Gastroesophageal sphincter (tissue), 4 donors: ENCODE results near the gene CLDN2. TPM values are rescaled to one million over a fixed set of nuclear protein-coding genes. Genes with fewer than 3 reads are reported as not detected.
"Not testable (repeated sequence)": the region's sequence is repeated elsewhere in the genome, so short reads cannot be mapped to it uniquely, and the experiment has no call there.

ENCODE experiments used
- ATAC-seq: fragments of 150-250 bp; one replicate; pipeline ENCODE4 v1.9.1; 2016; ENCODE audit warnings: mild to moderate bottlenecking, moderate library complexity
- H3K27ac ChIP-seq, 4 donors: fragments of 200-600 bp; sonication (generic) in 3 of 4; 1 replicate in 3 of 4; 2 replicates in 1 of 4; pipeline ENCODE4 v1.5.1; 2016 to 2019
- H3K27me3 ChIP-seq: fragments of 200-600 bp; sonication (generic); one replicate; pipeline ENCODE4 v1.5.1; 2019
- H3K36me3 ChIP-seq, 2 donors: fragments of 200-600 bp; sonication (generic); one replicate each; pipeline ENCODE4 v1.5.1; 2019; ENCODE audit warnings: control low read depth in 1 of 2
- H3K4me1 ChIP-seq, 3 donors: fragments of 200-600 bp; sonication (generic); 1 replicate in 2 of 3; 2 replicates in 1 of 3; pipeline ENCODE4 v1.5.1; 2016 to 2019; ENCODE audit warnings: control low read depth in 2 of 3
- H3K4me3 ChIP-seq, 2 donors: fragments of 200-600 bp; sonication (generic); one replicate each; pipeline ENCODE4 v1.5.1; 2019; ENCODE audit warnings: mild to moderate bottlenecking in 1 of 2, moderate library complexity in 1 of 2
- H3K9me3 ChIP-seq, 3 donors: fragments of 200-600 bp; sonication (generic); one replicate each; pipeline ENCODE4 v1.5.1; 2017 to 2019; ENCODE audit warnings: control low read depth in 2 of 3
- EP300 ChIP-seq: sonication (generic); formaldehyde crosslinking; IDR thresholded peaks from one replicate; pipeline ENCODE4 v1.6.1; 2017; ENCODE audit warnings: antibody characterized with exemption, mild to moderate bottlenecking
- POLR2A ChIP-seq, 2 donors: fragments of 450-650 bp; IDR thresholded peaks; one replicate each; pipeline ENCODE4 v1.6.1; 2017; ENCODE audit warnings: antibody characterized with exemption in 2 of 2, mild to moderate bottlenecking in 2 of 2, moderate library complexity in 1 of 2
- POLR2AphosphoS5 ChIP-seq: sonication (generic); formaldehyde crosslinking; IDR thresholded peaks from one replicate; pipeline ENCODE4 v1.6.1; 2017; ENCODE audit warnings: antibody characterized with exemption
- WGBS, 2 donors: methylation state at CpG; one replicate each; pipeline ENCODE4 v1.1.5; 2018; ENCODE audit warnings: low coverage in 1 of 2; 5-methylcytosine and 5-hydroxymethylcytosine counted together
- total RNA-seq, 4 donors: library from RNA; depleted of rRNA; stranded (reverse); fragments of >200 nt; gene quantifications; one replicate each; pipeline ENCODE4 v1.1.0, GENCODE V29; 2016
- TF ChIP-seq, protein P1 (sequence below), 4 experiments: fragments of 200-600 bp in 2 of 4; fragments of 450-650 bp in 2 of 4; sonication (generic) in 1 of 4; IDR thresholded peaks; one replicate each; pipeline ENCODE4 v1.5.1; 2017 to 2019; ENCODE audit warnings: antibody characterized with exemption in 4 of 4, mild to moderate bottlenecking in 2 of 4, moderate library complexity in 2 of 4

CLDN2 gene, protein sequence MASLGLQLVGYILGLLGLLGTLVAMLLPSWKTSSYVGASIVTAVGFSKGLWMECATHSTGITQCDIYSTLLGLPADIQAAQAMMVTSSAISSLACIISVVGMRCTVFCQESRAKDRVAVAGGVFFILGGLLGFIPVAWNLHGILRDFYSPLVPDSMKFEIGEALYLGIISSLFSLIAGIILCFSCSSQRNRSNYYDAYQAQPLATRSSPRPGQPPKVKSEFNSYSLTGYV
- total RNA-seq, result not detected

DNA sequence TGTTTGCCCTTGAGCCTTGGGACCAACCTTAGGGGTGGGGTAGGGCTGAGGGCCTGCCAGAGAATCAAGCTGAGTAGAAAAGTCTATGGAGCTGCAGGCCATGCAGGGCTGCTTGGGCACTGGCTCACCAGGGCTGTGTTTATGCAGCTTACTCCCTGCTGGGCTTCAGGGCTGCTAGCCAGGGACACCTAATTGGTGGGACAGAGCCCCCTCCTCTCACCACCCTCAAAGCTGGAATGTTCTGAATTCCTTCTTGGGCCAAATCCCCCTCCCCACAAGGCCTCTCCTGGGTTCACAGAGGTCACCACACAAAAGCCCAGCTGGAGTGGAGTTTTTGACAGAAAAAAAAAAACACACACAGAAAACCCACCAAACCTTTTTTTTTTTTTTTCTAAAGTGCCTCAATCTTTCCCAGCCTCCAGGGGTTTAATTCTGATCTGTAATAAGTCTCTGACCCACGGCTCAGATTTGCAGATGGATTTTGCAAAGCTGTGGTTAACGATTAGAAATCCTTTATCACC is at the start of gene CLDN2:
Gene CLDN2, plus strand, starts transcription at position 471 of the 521 bp plus-strand sequence. CDS start 7,827 bp downstream, outside the sequence.
- no peak within 1 kb of the TSS for H3K4me3 ChIP-seq
- no peaks in the 10 kb centered on the region for H3K36me3 ChIP-seq
- H3K27ac ChIP-seq, result no peak within 1 kb of the TSS
- H3K27me3 ChIP-seq, result no peaks in the 10 kb centered on the region
- ATAC-seq, result no peak
- H3K9me3 ChIP-seq, result no peaks in the 10 kb centered on the region
- H3K4me1 ChIP-seq, result no peaks in the 10 kb centered on the region
- TF ChIP-seq POLR2A (IDR thresholded peaks at IDR 0.05) (no peak), EP300 (no peak)
- WGBS, 2 donors, result 8 to 56% methylated on average over 2 of the region's 2 CpGs

DNA sequence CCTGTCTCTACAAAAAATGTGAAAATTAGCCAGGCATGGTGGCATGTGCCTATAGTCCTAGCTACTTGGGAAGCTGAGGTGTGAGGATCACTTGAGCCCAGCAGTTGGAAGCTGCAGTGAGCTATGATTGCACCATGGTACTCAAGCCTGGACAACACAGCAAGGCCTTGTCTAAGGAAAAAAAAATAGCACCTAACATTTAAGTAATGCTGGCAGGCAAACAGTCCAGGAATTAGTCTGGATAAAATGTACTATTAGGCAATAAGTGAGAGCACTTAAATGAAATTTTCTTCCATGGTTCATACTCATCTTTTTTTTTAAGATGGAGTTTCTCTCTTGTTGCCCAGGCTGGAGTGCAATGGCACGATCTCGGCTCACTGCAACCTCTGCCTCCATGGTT is 47.4 kb upstream of the CLDN2 start:
- ATAC-seq, H3K27ac ChIP-seq, H3K9me3 ChIP-seq, H3K27me3 ChIP-seq, H3K4me3 ChIP-seq, H3K4me1 ChIP-seq, H3K36me3 ChIP-seq: not testable (repeated sequence)
- 92% methylated on average over 2 of the region's 2 CpGs; no CpG with 5 or more reads in 1 of the 2 donors for WGBS, 2 donors

DNA sequence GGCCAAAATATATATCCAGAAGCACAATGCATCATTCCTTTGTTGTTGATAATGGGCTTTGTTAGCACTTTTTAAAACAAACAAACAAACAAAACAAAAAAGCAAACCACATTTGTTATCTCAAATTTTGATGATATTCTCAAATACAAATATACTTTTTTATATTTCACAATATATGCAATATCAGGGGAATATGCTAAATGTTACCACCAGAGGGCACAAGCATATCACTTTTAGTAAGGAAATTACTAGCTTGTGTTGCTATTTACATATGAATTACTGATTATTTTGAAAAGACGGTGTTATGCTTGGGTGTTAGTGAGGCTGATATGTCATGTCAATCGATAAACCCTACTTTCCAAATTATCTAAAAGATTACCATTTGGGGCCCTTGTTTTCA is 46.1 kb upstream of the CLDN2 start:
- WGBS, 2 donors, result 43 to 74% methylated on average over 2 of the region's 2 CpGs
- H3K27ac ChIP-seq, result no peak overlapping the region
- ATAC-seq, result no peak
- no peak for TF ChIP-seq POLR2AphosphoS5
- TF ChIP-seq, protein P1, sequence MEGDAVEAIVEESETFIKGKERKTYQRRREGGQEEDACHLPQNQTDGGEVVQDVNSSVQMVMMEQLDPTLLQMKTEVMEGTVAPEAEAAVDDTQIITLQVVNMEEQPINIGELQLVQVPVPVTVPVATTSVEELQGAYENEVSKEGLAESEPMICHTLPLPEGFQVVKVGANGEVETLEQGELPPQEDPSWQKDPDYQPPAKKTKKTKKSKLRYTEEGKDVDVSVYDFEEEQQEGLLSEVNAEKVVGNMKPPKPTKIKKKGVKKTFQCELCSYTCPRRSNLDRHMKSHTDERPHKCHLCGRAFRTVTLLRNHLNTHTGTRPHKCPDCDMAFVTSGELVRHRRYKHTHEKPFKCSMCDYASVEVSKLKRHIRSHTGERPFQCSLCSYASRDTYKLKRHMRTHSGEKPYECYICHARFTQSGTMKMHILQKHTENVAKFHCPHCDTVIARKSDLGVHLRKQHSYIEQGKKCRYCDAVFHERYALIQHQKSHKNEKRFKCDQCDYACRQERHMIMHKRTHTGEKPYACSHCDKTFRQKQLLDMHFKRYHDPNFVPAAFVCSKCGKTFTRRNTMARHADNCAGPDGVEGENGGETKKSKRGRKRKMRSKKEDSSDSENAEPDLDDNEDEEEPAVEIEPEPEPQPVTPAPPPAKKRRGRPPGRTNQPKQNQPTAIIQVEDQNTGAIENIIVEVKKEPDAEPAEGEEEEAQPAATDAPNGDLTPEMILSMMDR (IDR thresholded peaks at IDR 0.05), result peak in 1 of 4 experiments; percentile 54
- TF ChIP-seq EP300, result no peak
- TF ChIP-seq POLR2A (IDR thresholded peaks at IDR 0.05), result no peak
- no peaks in the 10 kb centered on the region for H3K9me3 ChIP-seq
- no peaks in the 10 kb centered on the region for H3K27me3 ChIP-seq
- no peak overlapping the region for H3K4me3 ChIP-seq
- no peaks in the 10 kb centered on the region for H3K36me3 ChIP-seq
- H3K4me1 ChIP-seq, result no peaks in the 10 kb centered on the region

DNA sequence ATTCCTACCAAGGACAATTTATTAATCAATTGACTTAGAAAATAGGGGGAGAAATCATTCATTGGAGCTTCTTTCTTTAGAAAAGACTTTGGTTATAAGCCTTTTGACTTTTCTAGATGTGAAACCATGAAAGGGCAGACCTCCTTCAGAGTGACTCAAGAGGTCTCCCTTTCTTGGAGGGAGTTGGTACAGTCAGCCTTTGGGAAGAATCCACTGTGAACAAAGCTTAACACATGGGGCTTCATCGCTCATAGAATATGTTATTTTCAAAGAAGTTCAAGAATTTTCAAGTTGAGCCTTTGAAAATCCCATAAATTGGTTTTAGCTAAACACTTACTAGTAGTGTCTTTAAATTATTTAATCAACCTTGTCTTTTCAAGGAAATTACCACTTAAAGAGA is 45.1 kb upstream of the CLDN2 start:
- Histone ChIP-seq H3K9me3 (no peaks in the 10 kb centered on the region), H3K4me3 (no peak overlapping the region), H3K36me3 (no peaks in the 10 kb centered on the region), H3K27me3 (no peaks in the 10 kb centered on the region), H3K27ac (no peak overlapping the region), H3K4me1 (no peaks in the 10 kb centered on the region)
- no peak for ATAC-seq
- WGBS, 2 donors, result 71 to 100% methylated on average over 1 of the region's 1 CpG
- TF ChIP-seq, protein P1 (IDR thresholded peaks at IDR 0.05), result no peak
- TF ChIP-seq POLR2AphosphoS5 (no peak), EP300 (no peak), POLR2A (IDR thresholded peaks at IDR 0.05) (no peak)

DNA sequence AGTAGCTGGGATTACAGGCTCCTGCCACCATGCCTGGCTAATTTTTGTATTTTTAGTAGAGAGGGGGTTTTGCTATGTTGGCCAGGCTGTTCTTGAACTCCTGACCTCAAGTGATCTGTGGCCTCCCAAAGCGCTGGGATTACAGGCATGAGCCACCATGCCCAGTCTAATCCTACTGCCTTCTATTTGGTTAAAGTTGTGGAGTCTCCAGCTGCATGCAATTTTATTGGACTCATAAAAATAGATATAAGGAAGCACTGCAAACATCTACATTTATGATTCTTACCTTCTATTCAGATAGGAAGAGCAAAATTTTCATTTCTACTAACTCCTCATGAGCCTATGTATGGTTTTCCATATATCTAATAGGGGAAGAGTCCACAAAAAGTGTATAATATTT is 30.7 kb upstream of the CLDN2 start:
- no peak overlapping the region for H3K27ac ChIP-seq
- no CpG with 5 or more reads among the region's 1 CpG for WGBS, 2 donors
- TF ChIP-seq POLR2A (IDR thresholded peaks at IDR 0.05) (no peak), POLR2AphosphoS5 (no peak), EP300 (no peak)
- TF ChIP-seq, protein P1 (IDR thresholded peaks at IDR 0.05), result no peak
- H3K27me3 ChIP-seq, result no peaks in the 10 kb centered on the region
- no peak for ATAC-seq
- no peak overlapping the region for H3K4me3 ChIP-seq
- no peaks in the 10 kb centered on the region for H3K9me3 ChIP-seq
- H3K36me3 ChIP-seq, result no peaks in the 10 kb centered on the region
- H3K4me1 ChIP-seq, result peaks cover 0 to 1% (median 0%) of the 10 kb centered on the region in 3 donors

DNA sequence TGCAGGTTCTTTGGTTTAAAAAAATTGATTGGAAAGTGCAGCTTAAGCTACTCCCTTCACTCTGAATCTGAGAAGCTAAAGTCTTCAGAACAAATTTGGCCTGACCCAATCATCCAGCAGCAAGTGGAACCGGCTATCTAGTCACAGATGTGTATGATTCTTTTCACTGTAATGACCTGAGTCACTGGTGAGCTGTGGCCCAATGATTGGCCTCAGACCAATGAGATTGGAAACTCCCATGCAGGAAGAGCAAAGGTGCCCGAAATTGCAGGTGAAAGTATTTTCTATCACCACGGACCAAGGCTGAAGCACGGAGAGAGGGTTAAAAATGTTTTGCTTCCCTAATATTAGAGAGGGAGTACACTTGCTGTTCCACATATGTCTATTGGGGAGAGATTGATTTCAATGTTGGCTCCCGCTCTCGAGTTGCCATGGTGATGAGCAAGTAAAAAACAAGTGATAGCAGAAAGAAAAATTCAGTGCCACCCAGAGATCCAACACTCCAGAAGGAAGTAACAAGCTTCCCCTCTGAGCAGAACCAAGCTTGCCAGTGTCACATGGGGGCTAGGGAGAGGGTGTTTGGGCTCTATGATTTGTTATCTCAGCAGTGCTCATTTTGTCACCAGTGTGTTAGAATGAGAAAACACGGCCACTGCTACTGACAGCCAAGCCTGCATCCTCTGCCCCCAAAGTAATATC is 28.3 kb upstream of the CLDN2 start:
- no peak overlapping the region for H3K27ac ChIP-seq
- H3K36me3 ChIP-seq, result no peaks in the 10 kb centered on the region
- no peak overlapping the region for H3K4me3 ChIP-seq
- WGBS, 2 donors, result 60 to 66% methylated on average over 2 to 4 of the region's 7 CpGs
- no peaks in the 10 kb centered on the region for H3K9me3 ChIP-seq
- no peaks in the 10 kb centered on the region for H3K27me3 ChIP-seq
- ATAC-seq, result no peak
- TF ChIP-seq, protein P1 (IDR thresholded peaks at IDR 0.05), result no peak
- TF ChIP-seq POLR2A (IDR thresholded peaks at IDR 0.05), result no peak
- no peak for TF ChIP-seq EP300
- TF ChIP-seq POLR2AphosphoS5, result no peak
- peaks cover 0 to 14% (median 0%) of the 10 kb centered on the region in 3 donors for H3K4me1 ChIP-seq
